Mucosa of stomach (tissue), 1 donor: ENCODE data around the gene OLA1.

Source experiments
- H3K27me3 ChIP-seq: one replicate; pipeline ENCODE4 v1.7.0; 2013; ENCODE audit warnings: mild to moderate bottlenecking, low read length; ENCODE audit not compliant: control insufficient read depth, insufficient read depth
- H3K36me3 ChIP-seq: one replicate; pipeline ENCODE4 v1.7.0; 2013; ENCODE audit warnings: low read length; ENCODE audit not compliant: control insufficient read depth, insufficient read depth
- H3K4me1 ChIP-seq: one replicate; pipeline ENCODE4 v1.7.0; 2013; ENCODE audit warnings: mild to moderate bottlenecking, low read length; ENCODE audit not compliant: control insufficient read depth, insufficient read depth
- H3K4me3 ChIP-seq: one replicate; pipeline ENCODE4 v1.7.0; 2013; ENCODE audit warnings: low read length
- H3K9ac ChIP-seq: one replicate; pipeline ENCODE4 v1.7.0; 2013; ENCODE audit warnings: mild to moderate bottlenecking, low read length, moderate library complexity
- H3K9me3 ChIP-seq: one replicate; pipeline ENCODE4 v1.7.0; 2013; ENCODE audit warnings: mild to moderate bottlenecking, low read length, moderate library complexity; ENCODE audit not compliant: control insufficient read depth
- donor health status: Pancreatic carcinoma.

OLA1 gene

GRCh38 chr2:174193737-174194136 is 54.6 kb downstream of the OLA1 start:
- Histone ChIP-seq H3K9ac (no peak overlapping the region), H3K9me3 (no peaks in the 10 kb centered on the region), H3K36me3 (no peaks in the 10 kb centered on the region), H3K4me3 (no peak overlapping the region), H3K4me1 (no peaks in the 10 kb centered on the region), H3K27me3 (no peaks in the 10 kb centered on the region)

GRCh38 chr2:174192664-174193063 is 55.7 kb downstream of the OLA1 start:
- no peaks in the 10 kb centered on the region for H3K9me3 ChIP-seq
- no peak overlapping the region for H3K4me3 ChIP-seq
- H3K27me3 ChIP-seq = no peaks in the 10 kb centered on the region
- no peak overlapping the region for H3K9ac ChIP-seq
- H3K4me1 ChIP-seq = no peaks in the 10 kb centered on the region
- no peaks in the 10 kb centered on the region for H3K36me3 ChIP-seq

- Histone ChIP-seq H3K9ac (no peak overlapping the region), H3K27me3 (no peaks in the 10 kb centered on the region), H3K36me3 (peaks cover 4% of the 10 kb centered on the region), H3K4me3 (no peak overlapping the region), H3K9me3 (no peaks in the 10 kb centered on the region), H3K4me1 (no peaks in the 10 kb centered on the region)
These were observed 56.8 kb downstream of the OLA1 start for GRCh38 chr2:174191342-174192074.

- H3K4me1 ChIP-seq = no peaks in the 10 kb centered on the region
- no peaks in the 10 kb centered on the region for H3K9me3 ChIP-seq
- no peak overlapping the region for H3K4me3 ChIP-seq
- no peaks in the 10 kb centered on the region for H3K27me3 ChIP-seq
- H3K9ac ChIP-seq = no peak overlapping the region
- peaks cover 4% of the 10 kb centered on the region for H3K36me3 ChIP-seq
These were observed 63.4 kb downstream of the OLA1 start for GRCh38 chr2:174184915-174185314.

- peaks cover 4% of the 10 kb centered on the region for H3K36me3 ChIP-seq
- no peak overlapping the region for H3K9ac ChIP-seq
- H3K27me3 ChIP-seq = no peaks in the 10 kb centered on the region
- H3K4me3 ChIP-seq = no peak overlapping the region
- H3K4me1 ChIP-seq = no peaks in the 10 kb centered on the region
- H3K9me3 ChIP-seq = no peaks in the 10 kb centered on the region
These were observed 63.8 kb downstream of the OLA1 start for GRCh38 chr2:174184504-174184903.

- Histone ChIP-seq H3K9me3 (no peaks in the 10 kb centered on the region), H3K4me1 (no peaks in the 10 kb centered on the region), H3K4me3 (no peak overlapping the region), H3K36me3 (peaks cover 4% of the 10 kb centered on the region), H3K27me3 (no peaks in the 10 kb centered on the region), H3K9ac (no peak overlapping the region)
These were observed 65.3 kb downstream of the OLA1 start for GRCh38 chr2:174183076-174183475.

GRCh38 chr2:174181368-174181767 is 67.0 kb downstream of the OLA1 start:
- Histone ChIP-seq H3K36me3 (no peaks in the 10 kb centered on the region), H3K27me3 (no peaks in the 10 kb centered on the region), H3K4me3 (no peak overlapping the region), H3K9ac (no peak overlapping the region), H3K9me3 (no peaks in the 10 kb centered on the region), H3K4me1 (no peaks in the 10 kb centered on the region)

GRCh38 chr2:174180726-174181236 is 67.6 kb downstream of the OLA1 start:
- no peak overlapping the region for H3K9ac ChIP-seq
- H3K36me3 ChIP-seq = no peaks in the 10 kb centered on the region
- H3K4me3 ChIP-seq = no peak overlapping the region
- no peaks in the 10 kb centered on the region for H3K9me3 ChIP-seq
- H3K4me1 ChIP-seq = no peaks in the 10 kb centered on the region
- no peaks in the 10 kb centered on the region for H3K27me3 ChIP-seq

GRCh38 chr2:174180165-174180724 is 68.1 kb downstream of the OLA1 start:
- H3K4me3 ChIP-seq = no peak overlapping the region
- no peak overlapping the region for H3K9ac ChIP-seq
- H3K27me3 ChIP-seq = no peaks in the 10 kb centered on the region
- no peaks in the 10 kb centered on the region for H3K4me1 ChIP-seq
- no peaks in the 10 kb centered on the region for H3K36me3 ChIP-seq
- no peaks in the 10 kb centered on the region for H3K9me3 ChIP-seq

- Histone ChIP-seq H3K9ac (no peak overlapping the region), H3K9me3 (no peaks in the 10 kb centered on the region), H3K27me3 (no peaks in the 10 kb centered on the region), H3K4me1 (no peaks in the 10 kb centered on the region), H3K36me3 (no peaks in the 10 kb centered on the region), H3K4me3 (no peak overlapping the region)
These were observed 70.9 kb downstream of the OLA1 start for GRCh38 chr2:174177316-174177890.

- Histone ChIP-seq H3K27me3 (no peaks in the 10 kb centered on the region), H3K4me3 (no peak overlapping the region), H3K4me1 (no peaks in the 10 kb centered on the region), H3K9me3 (no peaks in the 10 kb centered on the region), H3K36me3 (no peaks in the 10 kb centered on the region), H3K9ac (no peak overlapping the region)
These were observed 71.4 kb downstream of the OLA1 start for GRCh38 chr2:174176898-174177297.

GRCh38 chr2:174174741-174175140 is 73.6 kb downstream of the OLA1 start:
- no peaks in the 10 kb centered on the region for H3K4me1 ChIP-seq
- H3K9me3 ChIP-seq = no peaks in the 10 kb centered on the region
- no peaks in the 10 kb centered on the region for H3K36me3 ChIP-seq

More at GRCh38 chr2:174174741-174175140, 73.6 kb downstream of the OLA1 start:
- Histone ChIP-seq H3K27me3 (no peaks in the 10 kb centered on the region), H3K4me3 (no peak overlapping the region), H3K9ac (no peak overlapping the region)
